AG09319 (cell line): Measurements from ENCODE around the gene PRSS48.
"Not testable (repeated sequence)": the region's sequence is repeated elsewhere in the genome, so short reads cannot be mapped to it uniquely, and the experiment has no call there.

Experiments
- DNase-seq: peaks from one replicate; pipeline ENCODE4 v3.0.0-alpha.2; 2010; ENCODE audit warnings: low read depth; ENCODE audit errors: extremely low read depth
- TF ChIP-seq, protein P1 (sequence below): IDR thresholded peaks from 2 replicates; pipeline ENCODE4 v1.5.1; 2011; ENCODE audit warnings: low read depth, mild to moderate bottlenecking, inconsistent platforms, low read length, moderate library complexity

Gene PRSS48

DNA sequence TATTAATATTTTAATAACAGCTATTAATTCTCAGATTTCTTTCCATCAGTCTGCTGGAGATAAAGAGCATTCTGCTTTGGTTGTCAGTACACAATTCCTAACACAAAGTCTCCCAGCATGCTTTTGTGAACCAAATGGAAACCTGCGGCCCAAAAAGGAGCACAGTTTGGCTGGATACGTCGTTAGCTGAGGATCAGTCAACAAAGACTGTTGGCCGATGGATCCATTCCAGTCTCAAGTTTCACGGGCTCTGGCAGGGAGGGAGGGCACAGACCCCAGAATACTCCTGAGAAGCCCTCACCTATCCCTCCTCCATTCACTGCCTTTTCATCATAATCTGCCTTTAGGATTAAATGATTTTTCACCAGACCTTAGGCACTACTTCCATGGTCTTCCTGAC is 26.3 kb upstream of the PRSS48 start:
- DNase-seq, result no peak
- TF ChIP-seq, protein P1, sequence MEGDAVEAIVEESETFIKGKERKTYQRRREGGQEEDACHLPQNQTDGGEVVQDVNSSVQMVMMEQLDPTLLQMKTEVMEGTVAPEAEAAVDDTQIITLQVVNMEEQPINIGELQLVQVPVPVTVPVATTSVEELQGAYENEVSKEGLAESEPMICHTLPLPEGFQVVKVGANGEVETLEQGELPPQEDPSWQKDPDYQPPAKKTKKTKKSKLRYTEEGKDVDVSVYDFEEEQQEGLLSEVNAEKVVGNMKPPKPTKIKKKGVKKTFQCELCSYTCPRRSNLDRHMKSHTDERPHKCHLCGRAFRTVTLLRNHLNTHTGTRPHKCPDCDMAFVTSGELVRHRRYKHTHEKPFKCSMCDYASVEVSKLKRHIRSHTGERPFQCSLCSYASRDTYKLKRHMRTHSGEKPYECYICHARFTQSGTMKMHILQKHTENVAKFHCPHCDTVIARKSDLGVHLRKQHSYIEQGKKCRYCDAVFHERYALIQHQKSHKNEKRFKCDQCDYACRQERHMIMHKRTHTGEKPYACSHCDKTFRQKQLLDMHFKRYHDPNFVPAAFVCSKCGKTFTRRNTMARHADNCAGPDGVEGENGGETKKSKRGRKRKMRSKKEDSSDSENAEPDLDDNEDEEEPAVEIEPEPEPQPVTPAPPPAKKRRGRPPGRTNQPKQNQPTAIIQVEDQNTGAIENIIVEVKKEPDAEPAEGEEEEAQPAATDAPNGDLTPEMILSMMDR, result no peak

DNA sequence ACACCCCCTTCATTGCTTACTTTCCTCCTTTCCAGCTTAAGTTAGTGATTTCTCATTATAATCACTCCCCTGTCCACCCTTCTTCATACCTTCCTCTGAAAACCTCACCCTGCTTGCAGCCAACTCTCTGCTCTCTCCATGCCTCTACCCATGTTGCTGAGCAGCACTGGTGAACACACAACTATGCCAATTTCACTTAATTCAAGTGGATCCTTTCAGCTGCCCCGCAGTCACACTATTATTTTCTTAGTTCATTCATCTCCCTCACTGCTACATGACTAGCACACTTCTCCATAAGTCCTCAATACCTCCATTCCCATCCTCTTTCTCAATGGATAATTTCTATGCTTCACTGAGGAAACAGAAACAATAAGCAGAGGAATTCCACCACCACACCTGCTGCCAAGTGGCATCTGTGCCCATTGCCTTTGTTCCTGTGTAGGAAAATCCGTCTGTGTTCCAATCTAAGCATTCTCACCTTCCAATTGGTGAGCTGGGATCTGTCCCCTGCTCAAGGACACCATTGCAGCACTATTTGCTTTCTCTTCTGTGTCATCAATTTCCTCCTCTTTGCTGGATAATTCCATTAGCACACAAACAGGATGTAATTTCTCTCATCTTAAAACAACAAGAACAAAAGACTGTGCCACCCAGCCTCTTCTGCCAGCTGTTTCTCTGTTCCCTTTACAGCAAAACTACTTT is 25.2 kb upstream of the PRSS48 start:
- DNase-seq, result no peak
- TF ChIP-seq, protein P1, result no peak

DNA sequence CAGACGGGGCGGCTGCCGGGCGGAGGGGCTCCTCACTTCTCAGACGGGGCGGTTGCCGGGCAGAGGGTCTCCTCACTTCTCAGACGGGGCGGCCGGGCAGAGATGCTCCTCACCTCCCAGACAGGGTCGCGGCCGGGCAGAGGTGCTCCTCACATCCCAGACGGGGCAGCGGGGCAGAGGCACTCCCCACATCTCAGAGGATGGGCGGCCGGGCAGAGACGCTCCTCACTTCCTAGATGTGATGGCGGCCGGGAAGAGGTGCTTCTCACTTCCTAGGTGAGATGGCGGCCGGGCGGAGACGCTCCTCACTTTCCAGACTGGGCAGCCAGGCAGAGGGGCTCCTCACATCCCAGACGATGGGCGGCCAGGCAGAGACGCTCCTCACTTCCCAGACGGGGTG is 21.7 kb upstream of the PRSS48 start:
- DNase-seq, result not testable (repeated sequence)

GRCh38 chr4:151255680-151256079 is 21.3 kb upstream of the PRSS48 start:
- not testable (repeated sequence) for DNase-seq

DNA sequence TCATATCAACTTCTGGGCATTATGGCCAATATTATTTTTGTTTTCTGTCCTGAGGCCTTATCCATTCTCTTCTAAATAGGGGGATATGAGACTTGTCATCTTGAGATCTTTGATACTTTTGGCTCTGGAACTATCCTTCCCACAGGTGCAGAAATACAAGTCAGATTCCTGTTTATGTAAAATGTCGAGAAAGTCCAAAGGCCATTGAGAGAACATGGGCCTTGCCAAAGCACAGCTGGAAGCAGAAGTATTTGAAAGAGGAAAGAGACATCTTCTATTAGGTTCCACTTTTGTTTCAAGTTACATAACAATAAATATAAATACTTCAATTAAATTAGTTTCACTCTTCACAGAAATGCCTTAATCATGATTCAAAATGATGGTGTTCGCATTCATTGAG is 20.8 kb upstream of the PRSS48 start:
- TF ChIP-seq, protein P1, result no peak
- DNase-seq, result no peak

DNA sequence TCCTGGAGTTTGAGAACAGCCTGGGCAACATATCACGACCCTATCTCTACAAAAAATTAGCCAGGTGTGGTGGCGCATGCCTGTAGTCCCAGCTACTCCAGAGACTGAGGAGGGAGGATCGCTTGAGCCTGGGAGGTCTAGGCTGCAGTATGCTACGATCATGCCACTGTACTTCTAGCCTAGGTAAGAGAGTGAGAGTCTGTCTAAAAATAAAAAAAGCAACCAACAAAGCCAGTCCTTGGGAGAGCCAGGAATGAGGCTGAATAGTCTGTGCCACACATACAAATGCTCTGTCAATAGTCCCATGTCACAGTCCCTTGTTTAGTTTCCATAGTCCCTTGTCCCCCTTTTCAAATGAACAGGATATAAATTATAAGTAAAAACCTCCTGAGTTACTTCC is 19.3 kb upstream of the PRSS48 start:
- DNase-seq, result no peak
- TF ChIP-seq, protein P1, result no peak

- TF ChIP-seq, protein P1, result no peak
These were observed 17.2 kb upstream of the PRSS48 start for GRCh38 chr4:151259752-151260151.

GRCh38 chr4:151260526-151260925 is 16.4 kb upstream of the PRSS48 start:
- no peak for DNase-seq
- TF ChIP-seq, protein P1, result no peak

More at GRCh38 chr4:151259752-151260151, 17.2 kb upstream of the PRSS48 start:
- no peak for DNase-seq
